Activated CD4-positive, alpha-beta T cell treated with anti-CD3 and anti-CD28 coated beads, Interleukin-2, amount 10 ng/mL, durations not matched to agents 24 days and 14 days (primary cell): Measurements from ENCODE around the gene NOP9. TPM values are rescaled to one million over a fixed set of nuclear protein-coding genes. Genes with fewer than 3 reads are reported as not detected.
"Not testable (repeated sequence)": the region's sequence is repeated elsewhere in the genome, so short reads cannot be mapped to it uniquely, and the experiment has no call there.

Source experiments
- DNase-seq: peaks from one replicate; pipeline ENCODE4 v3.0.0; 2022
- H3K27ac Mint-ChIP-seq: one replicate; pipeline ENCODE4 v1.8.0; 2022; ENCODE audit warnings: mild to moderate bottlenecking, mixed read lengths
- H3K27me3 Mint-ChIP-seq: one replicate; pipeline ENCODE4 v1.8.0; 2022; ENCODE audit warnings: mixed read lengths
- H3K36me3 Mint-ChIP-seq: one replicate; pipeline ENCODE4 v1.8.0; 2022; ENCODE audit warnings: low read depth, mild to moderate bottlenecking, mixed read lengths
- H3K4me1 Mint-ChIP-seq: one replicate; pipeline ENCODE4 v1.8.0; 2021; ENCODE audit warnings: mixed read lengths
- H3K4me3 Mint-ChIP-seq: one replicate; pipeline ENCODE4 v1.8.0; 2022; ENCODE audit warnings: mild to moderate bottlenecking, moderate library complexity, mixed read lengths
- H3K9me3 Mint-ChIP-seq: one replicate; pipeline ENCODE4 v1.8.0; 2021; ENCODE audit warnings: mixed read lengths
- intact Hi-C: fragments of 100-400 bp; cut with micrococcal nuclease; formaldehyde crosslinking; loops from one replicate; pipeline ENCODE4 v1.15.1; 2023
- total RNA-seq: library from RNA; stranded (reverse); gene quantifications from 2 replicates; pipeline ENCODE4 v1.2.3, GENCODE V29; 2022

NOP9 gene
- total RNA-seq, 1 donor from 2014 or later, result 48.3 TPM

DNA sequence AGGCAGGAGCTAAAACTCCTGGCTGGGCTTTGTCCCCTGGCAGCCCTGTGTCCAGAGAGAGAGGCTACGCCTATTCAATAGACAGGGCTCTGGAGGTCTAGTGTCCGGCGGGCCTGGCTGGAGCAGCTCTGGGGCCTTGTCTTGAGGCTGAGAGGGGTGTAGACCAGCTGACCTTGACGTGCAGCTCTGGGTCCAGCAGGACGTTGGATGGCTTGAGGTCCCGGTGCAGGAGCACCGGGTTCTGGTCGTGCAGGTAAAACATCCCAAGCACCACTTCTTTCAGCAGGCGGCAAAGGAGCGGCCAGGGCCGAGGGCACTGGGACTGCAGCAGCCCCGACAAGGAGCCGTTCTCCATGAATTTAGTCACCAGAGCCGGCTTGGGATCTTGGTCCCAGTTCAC is 39.2 kb downstream of the NOP9 start:
- no peak for DNase-seq
- Mint-ChIP-seq H3K27me3 (peaks cover 28% of the 10 kb centered on the region), H3K4me1 (peaks cover 31% of the 10 kb centered on the region), H3K36me3 (peaks cover 30% of the 10 kb centered on the region), H3K27ac (no peak overlapping the region), H3K4me3 (peak overlapping the region; percentile 93), H3K9me3 (no peaks in the 10 kb centered on the region)
- intact Hi-C loops, result no loop called here

- DNase-seq, result peak; percentile 94
- intact Hi-C loops, result no loop called here
- Mint-ChIP-seq H3K4me3 (peak within 1 kb of the TSS; percentile 93), H3K9me3 (no peaks in the 10 kb centered on the region), H3K36me3 (peaks cover 30% of the 10 kb centered on the region), H3K27ac (peak within 1 kb of the TSS; percentile 70), H3K27me3 (peaks cover 28% of the 10 kb centered on the region), H3K4me1 (peaks cover 28% of the 10 kb centered on the region)
Observed at GRCh38 chr14:24339284-24340151, 39.9 kb downstream of the NOP9 start, which contains the start of gene RIPK3. Gene RIPK3, minus strand, starts transcription at chr14:24339991. Its CDS starts 165 bp downstream, at chr14:24339826.

DNA sequence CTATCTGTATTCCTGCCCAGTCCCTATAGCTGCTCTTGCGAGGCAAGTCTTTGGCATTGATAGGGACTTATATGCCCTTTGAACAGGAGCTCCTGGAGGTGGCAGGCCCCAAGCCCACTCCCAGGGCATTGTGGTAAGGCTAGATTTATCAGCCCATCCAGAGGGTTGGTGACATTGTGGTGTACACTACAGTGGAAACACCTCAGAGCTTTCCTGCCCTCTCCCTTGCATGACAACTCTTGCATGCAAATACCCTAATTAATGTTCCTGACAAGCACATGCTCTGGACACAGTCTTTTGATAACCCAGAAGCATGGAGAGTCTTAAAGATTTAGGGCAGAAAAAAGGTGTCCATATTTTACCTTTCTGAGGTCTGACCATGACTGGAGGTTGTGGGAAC is 41.0 kb downstream of the NOP9 start:
- peaks cover 25% of the 10 kb centered on the region for H3K36me3 Mint-ChIP-seq
- intact Hi-C loops, result no loop called here
- H3K4me1 Mint-ChIP-seq, result peaks cover 23% of the 10 kb centered on the region
- peaks cover 29% of the 10 kb centered on the region for H3K27me3 Mint-ChIP-seq
- no peak overlapping the region for H3K27ac Mint-ChIP-seq
- no peak overlapping the region for H3K4me3 Mint-ChIP-seq
- DNase-seq, result peak; percentile 58
- no peaks in the 10 kb centered on the region for H3K9me3 Mint-ChIP-seq

DNA sequence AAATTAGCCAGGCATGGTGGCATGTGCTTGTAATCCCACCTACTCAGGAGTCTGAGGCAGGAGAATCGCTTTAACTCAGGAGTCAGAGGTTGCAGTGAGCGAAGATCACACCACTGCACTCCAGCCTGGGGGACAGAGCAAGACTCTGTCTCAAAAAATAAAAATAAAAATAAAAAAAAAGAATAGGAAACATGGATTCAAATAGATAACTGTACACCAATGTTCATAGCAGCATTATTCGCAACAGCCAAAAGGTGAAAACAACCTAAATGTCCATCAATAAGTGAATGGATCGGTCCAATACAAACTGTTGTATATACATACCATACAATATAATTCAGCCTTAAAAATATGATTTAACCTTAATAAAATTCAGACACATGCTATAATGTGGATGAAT is 43.2 kb downstream of the NOP9 start:
- Mint-ChIP-seq H3K27me3 (peaks cover 34% of the 10 kb centered on the region), H3K9me3 (no peaks in the 10 kb centered on the region), H3K27ac (no peak overlapping the region), H3K4me1 (peaks cover 16% of the 10 kb centered on the region), H3K4me3 (no peak overlapping the region), H3K36me3 (peaks cover 6% of the 10 kb centered on the region)
- DNase-seq, result no peak
- intact Hi-C loops, result no loop called here

- DNase-seq, result no peak
- Mint-ChIP-seq H3K4me1 (peaks cover 9% of the 10 kb centered on the region), H3K27me3 (peaks cover 39% of the 10 kb centered on the region), H3K36me3 (no peaks in the 10 kb centered on the region), H3K9me3 (no peaks in the 10 kb centered on the region), H3K27ac (no peak overlapping the region), H3K4me3 (no peak overlapping the region)
- intact Hi-C loops, result no loop called here
Observed at GRCh38 chr14:24343795-24344660, 44.4 kb downstream of the NOP9 start.

DNA sequence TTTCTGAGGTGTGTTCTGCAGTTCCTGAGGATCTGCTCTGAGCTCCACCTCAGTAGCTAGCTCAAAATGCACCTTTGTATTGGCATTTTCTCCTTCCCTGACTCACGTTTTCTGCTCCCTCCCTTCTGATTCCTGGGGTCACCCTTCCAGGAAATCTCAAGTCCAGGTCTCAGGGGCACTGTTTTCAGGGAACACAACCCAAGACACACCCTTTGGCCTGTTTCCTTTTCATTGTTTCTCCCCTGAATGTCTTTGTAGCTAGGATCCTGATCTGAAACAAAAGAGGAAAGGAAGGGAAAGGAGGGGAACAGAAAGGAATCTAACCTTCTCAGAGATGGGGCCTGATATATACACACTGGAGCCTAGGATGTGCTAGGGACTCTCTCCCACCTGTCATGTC is 47.5 kb downstream of the NOP9 start:
- Mint-ChIP-seq H3K27me3 (peaks cover 63% of the 10 kb centered on the region), H3K27ac (no peak overlapping the region), H3K4me3 (no peak overlapping the region)

DNA sequence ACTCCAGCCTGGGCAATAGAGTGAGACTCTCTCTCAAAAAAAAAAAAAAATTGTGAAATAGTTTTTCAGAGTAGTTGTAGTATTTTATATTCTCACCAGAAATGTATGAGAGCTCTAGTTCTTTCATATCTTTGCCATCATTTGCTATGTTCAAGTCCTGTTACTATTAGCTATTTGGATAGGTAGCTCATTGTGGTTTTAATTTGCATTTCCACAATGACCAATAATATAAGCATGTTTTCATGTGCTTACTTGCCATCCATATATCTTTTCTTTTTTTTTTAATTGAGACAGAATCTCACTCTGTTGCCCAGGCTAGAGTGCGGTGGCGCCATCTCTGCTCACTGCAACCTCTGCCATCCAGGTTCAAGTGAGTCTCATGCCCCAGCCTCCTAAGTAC is 48.5 kb downstream of the NOP9 start:
- DNase-seq, result no peak
- intact Hi-C loops, result no loop called here
- Mint-ChIP-seq H3K27me3 (peaks cover 67% of the 10 kb centered on the region), H3K4me3 (no peak overlapping the region), H3K36me3 (no peaks in the 10 kb centered on the region), H3K9me3 (no peaks in the 10 kb centered on the region), H3K4me1 (no peaks in the 10 kb centered on the region), H3K27ac (no peak overlapping the region)

More for the DNA sequence above, 47.5 kb downstream of the NOP9 start:
- Mint-ChIP-seq H3K36me3 (no peaks in the 10 kb centered on the region), H3K9me3 (no peaks in the 10 kb centered on the region), H3K4me1 (peaks cover 1% of the 10 kb centered on the region)
- DNase-seq, result no peak
- intact Hi-C loops, result no loop called here

DNA sequence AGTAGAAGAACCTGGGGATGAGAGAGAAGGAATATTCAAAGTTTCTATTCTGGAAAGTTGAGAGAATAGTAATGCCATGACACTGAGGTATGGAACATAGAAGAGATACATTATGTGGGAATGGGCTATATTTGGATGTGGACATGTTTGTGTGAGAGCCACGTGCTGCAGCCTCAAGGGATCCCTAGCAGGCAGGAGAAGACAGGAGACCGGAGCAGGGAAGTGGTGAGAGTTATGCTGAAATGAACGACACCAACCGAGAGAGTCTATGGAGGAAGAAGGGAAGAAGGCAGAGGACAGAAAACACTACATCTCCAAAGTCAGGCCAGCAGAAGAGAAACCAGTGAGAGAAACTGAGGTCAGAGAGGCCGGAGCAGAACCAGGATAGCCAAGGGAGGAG is 50.1 kb downstream of the NOP9 start:
- peaks cover 72% of the 10 kb centered on the region for H3K27me3 Mint-ChIP-seq
- H3K4me1 Mint-ChIP-seq, result peaks cover 3% of the 10 kb centered on the region
- DNase-seq, result no peak
- H3K27ac Mint-ChIP-seq, result no peak overlapping the region
- no peaks in the 10 kb centered on the region for H3K9me3 Mint-ChIP-seq
- intact Hi-C loops, result no loop called here
- H3K36me3 Mint-ChIP-seq, result no peaks in the 10 kb centered on the region
- no peak overlapping the region for H3K4me3 Mint-ChIP-seq

GRCh38 chr14:24351517-24351916 is 51.9 kb downstream of the NOP9 start:
- H3K4me1 Mint-ChIP-seq, result peaks cover 3% of the 10 kb centered on the region
- no peak for DNase-seq
- H3K4me3 Mint-ChIP-seq, result no peak overlapping the region
- H3K27ac Mint-ChIP-seq, result no peak overlapping the region
- H3K9me3 Mint-ChIP-seq, result no peaks in the 10 kb centered on the region
- intact Hi-C loops, result no loop called here
- H3K36me3 Mint-ChIP-seq, result no peaks in the 10 kb centered on the region
- peaks cover 62% of the 10 kb centered on the region for H3K27me3 Mint-ChIP-seq

DNA sequence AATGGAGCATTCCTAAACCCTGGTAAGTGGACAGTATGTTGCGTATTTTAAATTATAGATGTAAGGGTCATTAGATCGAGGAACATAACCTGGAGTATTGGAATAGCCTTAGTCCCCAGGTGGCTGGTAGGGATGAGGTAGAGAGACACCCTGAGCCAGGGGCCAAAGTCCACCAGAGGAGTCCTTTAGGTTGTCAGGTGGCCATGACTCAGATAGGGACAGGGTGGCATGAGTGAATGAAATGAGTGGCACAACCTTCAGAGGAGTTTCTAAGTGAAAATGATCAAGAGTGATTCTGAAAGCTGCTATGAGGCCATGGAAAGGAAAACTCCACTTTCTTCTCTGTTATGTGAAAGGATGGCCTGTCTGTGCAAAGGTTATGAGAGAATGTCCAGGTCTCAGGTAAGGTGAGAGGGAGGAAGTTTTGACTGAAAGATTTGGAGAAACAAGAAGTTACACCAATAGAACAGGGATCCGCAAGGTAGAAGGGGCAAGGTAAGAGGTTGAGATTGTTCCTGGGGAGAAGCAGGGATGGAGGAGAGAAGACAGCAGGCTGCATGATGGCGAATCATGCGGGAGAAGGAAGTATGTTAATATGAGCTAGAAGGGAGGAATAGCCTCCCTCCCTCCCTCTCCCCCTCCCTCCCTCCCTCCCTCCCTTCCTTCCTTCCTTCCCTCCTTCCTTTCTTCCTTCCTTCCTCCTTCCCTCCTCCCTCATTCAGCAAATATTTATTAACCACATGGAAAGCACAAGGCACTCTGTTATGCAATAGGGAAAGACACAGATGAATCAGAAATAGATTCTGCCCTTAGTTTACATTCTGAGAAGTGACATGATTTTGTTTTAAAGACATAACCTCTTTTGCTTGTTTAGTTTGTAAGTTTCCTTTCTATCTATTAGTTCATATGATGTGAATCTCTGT is 54.2 kb downstream of the NOP9 start:
- peaks cover 3% of the 10 kb centered on the region for H3K4me1 Mint-ChIP-seq
- H3K36me3 Mint-ChIP-seq, result no peaks in the 10 kb centered on the region
- intact Hi-C loops, result no loop called here
- peaks cover 57% of the 10 kb centered on the region for H3K27me3 Mint-ChIP-seq
- no peak for DNase-seq
- no peak overlapping the region for H3K27ac Mint-ChIP-seq
- no peaks in the 10 kb centered on the region for H3K9me3 Mint-ChIP-seq
- no peak overlapping the region for H3K4me3 Mint-ChIP-seq

DNA sequence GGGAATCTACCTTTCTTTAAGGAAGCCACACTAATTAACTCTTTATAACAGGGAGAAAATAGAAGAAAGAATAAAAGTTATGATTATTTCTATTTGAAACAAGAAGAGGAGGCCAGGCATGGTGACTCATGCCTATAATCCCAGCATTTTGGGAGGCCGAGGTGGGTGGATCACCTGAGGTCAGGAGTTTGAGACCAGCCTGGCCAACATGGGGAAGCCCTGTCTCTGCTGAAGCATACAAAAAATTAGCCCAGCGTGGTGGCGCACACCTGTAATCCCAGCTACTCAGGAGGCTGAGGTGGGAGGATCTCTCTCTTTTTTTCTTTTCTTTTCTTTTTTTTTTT is 54.8 kb downstream of the NOP9 start:
- H3K4me3 Mint-ChIP-seq, intact Hi-C loops, H3K4me1 Mint-ChIP-seq: not testable (repeated sequence)

DNA sequence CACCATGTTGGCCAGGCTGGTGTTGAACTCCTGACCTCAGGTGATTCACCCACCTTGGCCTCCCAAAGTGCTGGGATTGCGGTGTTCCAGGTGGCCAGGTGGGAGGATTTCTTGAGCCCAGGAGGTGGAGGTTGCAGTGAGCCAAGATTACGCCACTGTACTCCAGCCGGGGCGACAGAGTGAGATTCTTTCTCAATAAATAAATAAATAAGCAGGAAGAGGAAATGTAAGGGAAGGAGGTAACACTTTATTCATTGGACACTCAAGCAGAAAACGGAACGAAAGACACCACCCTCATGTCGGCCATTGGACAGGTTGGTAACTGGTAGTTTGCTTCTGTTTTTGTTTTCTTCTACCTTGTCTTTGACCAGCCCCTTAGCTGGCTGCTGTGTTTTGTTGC is 55.4 kb downstream of the NOP9 start:
- H3K9me3 Mint-ChIP-seq, result no peaks in the 10 kb centered on the region
- intact Hi-C loops, result no loop called here
- no peak overlapping the region for H3K4me3 Mint-ChIP-seq
- no peaks in the 10 kb centered on the region for H3K36me3 Mint-ChIP-seq
- peaks cover 3% of the 10 kb centered on the region for H3K4me1 Mint-ChIP-seq
- DNase-seq, result no peak
- peaks cover 51% of the 10 kb centered on the region for H3K27me3 Mint-ChIP-seq
- no peak overlapping the region for H3K27ac Mint-ChIP-seq

More for the DNA sequence above, 54.8 kb downstream of the NOP9 start:
- H3K27ac Mint-ChIP-seq, H3K36me3 Mint-ChIP-seq, DNase-seq, H3K9me3 Mint-ChIP-seq: not testable (repeated sequence)
- peaks cover 51% of the 10 kb centered on the region for H3K27me3 Mint-ChIP-seq

- DNase-seq, result no peak
- Mint-ChIP-seq H3K4me3 (no peak overlapping the region), H3K27ac (no peak overlapping the region), H3K4me1 (peaks cover 3% of the 10 kb centered on the region), H3K27me3 (peaks cover 46% of the 10 kb centered on the region), H3K9me3 (no peaks in the 10 kb centered on the region), H3K36me3 (no peaks in the 10 kb centered on the region)
- intact Hi-C loops, result no loop called here
Observed at GRCh38 chr14:24356208-24356607, 56.6 kb downstream of the NOP9 start.
